Activated T-cell treated with anti-CD3 and anti-CD28 coated beads, Interleukin-2, amount 50 U/mL, for 4 hours (primary cell): ENCODE results near the gene DPYD. TPM values are rescaled to one million over a fixed set of nuclear protein-coding genes. Genes with fewer than 3 reads are reported as not detected.

ENCODE experiments used
- ATAC-seq, 2 donors: fragments of 200-7000 bp; cut with Tn5 transposase; one replicate each; pipeline ENCODE4 v1.10.0; 2021
- DNase-seq: peaks from one replicate; pipeline ENCODE4 v3.0.0-alpha.2; 2020
- H3K27me3 Mint-ChIP-seq: one replicate; pipeline ENCODE4 v1.8.0; 2021; ENCODE audit warnings: low read depth, mixed read lengths
- H3K36me3 Mint-ChIP-seq: one replicate; pipeline ENCODE4 v1.8.0; 2022; ENCODE audit warnings: mixed read lengths; ENCODE audit not compliant: insufficient read depth
- H3K4me1 Mint-ChIP-seq: one replicate; pipeline ENCODE4 v1.8.0; 2021; ENCODE audit warnings: low read depth, mixed read lengths
- H3K4me3 Mint-ChIP-seq: one replicate; pipeline ENCODE4 v1.8.0; 2021; ENCODE audit warnings: mild to moderate bottlenecking, moderate library complexity, mixed read lengths
- H3K9me3 Mint-ChIP-seq: one replicate; pipeline ENCODE4 v1.8.0; 2021; ENCODE audit warnings: mixed read lengths
- total RNA-seq, 3 donors: library from RNA; stranded (reverse); gene quantifications; one replicate each; pipeline ENCODE4 v1.2.1, GENCODE V29; 2021

The DPYD gene
- total RNA-seq, 3 donors from 2014 or later: 2.1 to 3.5 (median 2.8) TPM

- no peaks in the 10 kb centered on the region for H3K27me3 Mint-ChIP-seq
- DNase-seq (no peak), ATAC-seq (no peak)
- H3K4me1 Mint-ChIP-seq: peaks cover 50% of the 10 kb centered on the region
- no peaks in the 10 kb centered on the region for H3K9me3 Mint-ChIP-seq
- peak overlapping the region; percentile 87 for H3K4me3 Mint-ChIP-seq
- peaks cover 2% of the 10 kb centered on the region for H3K36me3 Mint-ChIP-seq
Observed at GRCh38 chr1:97919585-97920261, 1.1 kb downstream of the DPYD start.

DNA sequence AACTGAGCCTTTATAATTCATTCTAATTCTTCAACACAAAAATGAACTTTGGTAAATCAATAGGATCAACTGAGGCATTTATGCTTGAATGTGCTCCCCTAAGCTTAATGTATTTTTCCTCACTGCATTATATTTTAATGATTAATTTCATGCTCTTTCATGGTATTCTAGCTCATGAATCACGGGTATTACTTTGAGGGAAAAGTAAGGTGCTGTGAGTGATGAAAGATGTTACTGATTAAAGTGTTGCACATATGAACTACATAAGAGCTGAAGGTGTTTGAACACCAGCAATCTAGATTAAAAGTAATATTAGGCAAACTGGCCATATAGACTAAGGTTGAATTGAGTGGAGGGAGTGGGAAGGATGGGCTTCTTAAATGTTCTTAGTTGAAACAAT is 1.9 kb downstream of the DPYD start:
- no peak for ATAC-seq
- peak overlapping the region; percentile 87 for H3K4me3 Mint-ChIP-seq
- peaks cover 3% of the 10 kb centered on the region for H3K36me3 Mint-ChIP-seq
- no peaks in the 10 kb centered on the region for H3K9me3 Mint-ChIP-seq
- DNase-seq: no peak
- no peaks in the 10 kb centered on the region for H3K27me3 Mint-ChIP-seq
- H3K4me1 Mint-ChIP-seq: peaks cover 54% of the 10 kb centered on the region

GRCh38 chr1:97913506-97914139 is 7.2 kb downstream of the DPYD start:
- peaks cover 57% of the 10 kb centered on the region for H3K4me1 Mint-ChIP-seq
- peaks cover 5% of the 10 kb centered on the region for H3K36me3 Mint-ChIP-seq
- H3K4me3 Mint-ChIP-seq: no peak overlapping the region
- H3K9me3 Mint-ChIP-seq: no peaks in the 10 kb centered on the region
- ATAC-seq: no peak
- no peaks in the 10 kb centered on the region for H3K27me3 Mint-ChIP-seq
- DNase-seq: no peak

DNA sequence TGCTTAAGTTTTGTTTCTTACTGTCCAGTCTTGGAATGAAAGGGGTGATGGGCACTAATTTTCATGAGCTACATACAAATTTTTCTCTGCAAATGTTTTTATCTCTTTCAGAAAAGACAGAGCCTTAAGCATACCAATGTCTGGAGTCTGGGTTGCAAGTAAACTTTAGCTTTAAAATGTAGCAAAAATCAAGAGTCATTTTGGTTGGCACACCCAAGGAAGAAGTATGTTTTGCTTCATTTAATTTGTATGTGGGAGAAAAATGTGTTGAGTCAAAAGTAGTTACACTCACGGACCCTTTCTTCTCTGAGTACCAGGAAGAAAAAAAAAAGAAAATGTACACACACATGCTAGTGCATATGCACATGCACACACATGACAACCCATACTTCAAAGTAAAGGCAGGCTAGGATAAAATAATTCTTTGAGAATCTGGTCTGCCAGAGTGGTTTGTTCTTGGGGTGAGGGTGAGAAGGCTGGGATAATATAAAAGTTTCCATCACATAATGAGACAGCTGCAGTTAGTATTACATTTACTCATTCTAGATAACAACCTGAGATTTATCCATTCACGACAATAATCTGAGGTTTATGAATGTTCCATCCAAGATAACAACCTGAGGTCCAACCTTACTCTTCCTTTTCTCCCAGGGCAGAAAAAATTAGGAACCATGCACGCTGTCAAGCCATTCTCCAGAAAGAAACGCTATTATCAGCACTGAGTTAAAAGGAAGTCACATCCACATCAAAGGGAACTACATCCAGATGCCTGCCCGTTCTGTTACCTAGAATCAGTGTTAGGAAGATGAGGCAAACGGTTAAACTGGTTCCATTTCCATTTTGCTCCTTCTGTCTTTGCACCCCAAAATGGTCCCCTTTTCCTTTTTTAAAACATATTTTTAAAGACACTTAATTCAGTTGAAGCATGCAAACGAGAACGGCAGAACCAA is 9.3 kb downstream of the DPYD start:
- no peaks in the 10 kb centered on the region for H3K9me3 Mint-ChIP-seq
- no peaks in the 10 kb centered on the region for H3K27me3 Mint-ChIP-seq
- ATAC-seq (peak; percentile 28 to 37), DNase-seq (no peak)
- peaks cover 43% of the 10 kb centered on the region for H3K4me1 Mint-ChIP-seq
- H3K4me3 Mint-ChIP-seq: peak overlapping the region; percentile 5
- H3K36me3 Mint-ChIP-seq: peaks cover 9% of the 10 kb centered on the region

- Mint-ChIP-seq H3K4me1 (peaks cover 37% of the 10 kb centered on the region), H3K4me3 (no peak overlapping the region), H3K36me3 (peaks cover 5% of the 10 kb centered on the region), H3K9me3 (no peaks in the 10 kb centered on the region), H3K27me3 (no peaks in the 10 kb centered on the region)
- DNase-seq: no peak
- no peak for ATAC-seq
Observed at GRCh38 chr1:97909266-97909665, 11.6 kb downstream of the DPYD start.

- H3K9me3 Mint-ChIP-seq: no peaks in the 10 kb centered on the region
- no peak for DNase-seq
- H3K4me3 Mint-ChIP-seq: no peak overlapping the region
- no peaks in the 10 kb centered on the region for H3K27me3 Mint-ChIP-seq
- peaks cover 35% of the 10 kb centered on the region for H3K4me1 Mint-ChIP-seq
- peaks cover 3% of the 10 kb centered on the region for H3K36me3 Mint-ChIP-seq
- ATAC-seq: no peak
Observed at GRCh38 chr1:97907886-97908285, 12.9 kb downstream of the DPYD start.

- Mint-ChIP-seq H3K36me3 (peaks cover 3% of the 10 kb centered on the region), H3K4me1 (peaks cover 35% of the 10 kb centered on the region), H3K4me3 (no peak overlapping the region), H3K9me3 (no peaks in the 10 kb centered on the region), H3K27me3 (no peaks in the 10 kb centered on the region)
- DNase-seq: no peak
- ATAC-seq: no peak
Observed at GRCh38 chr1:97906567-97907241, 14.1 kb downstream of the DPYD start.

DNA sequence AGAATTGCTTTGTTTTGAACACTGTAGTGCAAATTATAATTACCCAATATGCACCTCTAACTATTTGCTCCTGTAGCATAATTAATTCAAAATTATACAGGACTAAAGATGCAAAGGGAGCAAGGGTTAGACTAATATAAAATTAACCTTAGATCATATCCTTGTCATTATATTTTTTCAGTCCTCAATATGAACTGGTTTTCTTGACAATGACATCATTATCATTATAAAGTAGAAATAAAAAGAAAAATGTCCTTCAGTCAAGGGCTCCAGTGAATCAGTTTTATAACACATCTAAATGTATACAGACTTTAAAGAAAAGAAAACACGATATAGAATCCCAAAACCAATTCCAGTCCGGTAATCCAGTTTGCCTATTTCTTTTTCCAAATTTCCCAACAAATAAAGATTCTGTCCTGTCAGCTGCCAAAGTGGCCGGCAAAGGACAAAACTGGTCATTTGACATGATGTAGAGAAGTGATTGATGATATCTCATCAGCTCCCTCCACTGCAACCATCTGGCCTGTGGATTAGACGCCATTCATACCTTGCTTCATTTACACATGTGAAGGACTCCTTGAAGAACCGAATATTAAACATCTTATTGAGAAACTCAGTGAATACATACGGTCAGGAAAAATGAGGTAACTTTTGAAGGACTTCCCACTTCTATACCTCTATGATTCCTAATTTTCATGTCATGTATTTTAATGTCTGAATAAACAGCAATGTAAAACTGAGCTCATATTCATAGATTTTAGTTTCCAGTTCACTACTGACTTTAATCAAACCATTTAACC is 15.5 kb downstream of the DPYD start:
- H3K9me3 Mint-ChIP-seq: no peaks in the 10 kb centered on the region
- no peak for ATAC-seq
- peaks cover 3% of the 10 kb centered on the region for H3K36me3 Mint-ChIP-seq
- no peak overlapping the region for H3K4me3 Mint-ChIP-seq
- no peak for DNase-seq
- H3K4me1 Mint-ChIP-seq: peaks cover 40% of the 10 kb centered on the region
- H3K27me3 Mint-ChIP-seq: no peaks in the 10 kb centered on the region

DNA sequence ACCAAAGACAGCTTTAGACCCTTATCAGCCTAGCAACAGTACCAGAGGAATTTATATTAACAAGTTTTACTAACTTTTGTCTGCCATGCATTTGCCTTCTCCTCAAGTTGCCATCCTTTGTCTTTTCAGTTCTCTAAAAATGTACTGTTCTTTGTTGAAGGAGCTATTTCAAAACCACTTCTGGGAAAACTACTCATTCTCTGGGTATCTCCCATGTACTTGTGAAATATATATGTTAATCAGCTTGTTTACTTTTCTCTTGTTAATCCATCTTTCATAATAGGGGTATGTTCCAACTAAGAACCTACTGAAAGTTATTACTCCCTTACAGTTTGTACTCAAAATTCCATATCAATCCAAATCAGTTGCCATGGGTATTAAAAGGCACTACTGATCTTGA is 16.3 kb downstream of the DPYD start:
- ATAC-seq: no peak
- Mint-ChIP-seq H3K36me3 (peaks cover 4% of the 10 kb centered on the region), H3K4me1 (peaks cover 40% of the 10 kb centered on the region), H3K4me3 (no peak overlapping the region), H3K27me3 (no peaks in the 10 kb centered on the region), H3K9me3 (no peaks in the 10 kb centered on the region)
- no peak for DNase-seq

DNA sequence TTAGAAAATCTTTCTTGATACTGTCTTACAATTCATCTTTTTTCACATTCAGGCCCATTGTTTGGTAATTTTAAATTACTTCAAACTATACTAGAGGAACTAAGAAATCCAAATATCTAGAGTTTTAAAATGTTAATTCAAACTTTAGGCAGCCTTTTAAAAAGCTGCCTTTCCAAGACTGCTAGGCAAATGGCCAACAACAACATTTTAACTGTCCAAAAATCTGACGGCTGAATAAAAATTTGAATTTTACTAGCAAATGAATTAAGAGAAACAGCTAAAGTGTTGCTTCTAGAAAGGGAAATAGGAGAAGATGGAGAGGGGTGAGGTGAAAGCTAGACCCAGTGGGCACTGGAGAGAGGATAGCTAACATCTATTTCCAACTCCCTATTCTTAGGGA is 17.2 kb downstream of the DPYD start:
- H3K4me1 Mint-ChIP-seq: peaks cover 40% of the 10 kb centered on the region
- H3K4me3 Mint-ChIP-seq: no peak overlapping the region
- ATAC-seq (no peak), DNase-seq (no peak)
- H3K9me3 Mint-ChIP-seq: peaks cover 8% of the 10 kb centered on the region
- H3K27me3 Mint-ChIP-seq: no peaks in the 10 kb centered on the region
- peaks cover 12% of the 10 kb centered on the region for H3K36me3 Mint-ChIP-seq

DNA sequence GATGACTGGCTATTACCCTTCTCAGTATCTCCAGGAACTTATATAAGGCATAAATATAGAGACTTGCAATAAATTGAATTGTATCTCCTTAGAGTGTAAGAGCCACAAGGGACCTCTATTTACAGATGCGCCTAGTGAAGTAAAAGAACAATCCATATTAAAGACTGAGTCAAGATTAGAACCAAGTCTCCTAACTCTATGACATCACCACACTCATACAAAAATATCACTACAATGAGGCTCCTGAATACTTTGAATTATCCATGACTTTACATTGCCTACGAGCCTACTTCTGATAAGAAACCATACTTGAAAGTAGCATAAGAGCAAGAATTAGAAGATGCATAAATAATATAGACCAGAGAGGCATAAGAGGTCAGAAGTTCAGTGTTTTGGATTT is 18.8 kb downstream of the DPYD start:
- H3K27me3 Mint-ChIP-seq: no peaks in the 10 kb centered on the region
- no peak overlapping the region for H3K4me3 Mint-ChIP-seq
- peaks cover 17% of the 10 kb centered on the region for H3K36me3 Mint-ChIP-seq
- H3K9me3 Mint-ChIP-seq: peaks cover 17% of the 10 kb centered on the region
- ATAC-seq (no peak), DNase-seq (no peak)
- peaks cover 46% of the 10 kb centered on the region for H3K4me1 Mint-ChIP-seq

- Mint-ChIP-seq H3K4me1 (peaks cover 49% of the 10 kb centered on the region), H3K4me3 (peak overlapping the region; percentile 4), H3K9me3 (peaks cover 18% of the 10 kb centered on the region), H3K36me3 (peaks cover 16% of the 10 kb centered on the region), H3K27me3 (no peaks in the 10 kb centered on the region)
- ATAC-seq: no peak
- DNase-seq: no peak
Observed at GRCh38 chr1:97901017-97901658, 19.7 kb downstream of the DPYD start.

- ATAC-seq: no peak
- Mint-ChIP-seq H3K27me3 (no peaks in the 10 kb centered on the region), H3K36me3 (peaks cover 16% of the 10 kb centered on the region), H3K4me1 (peaks cover 49% of the 10 kb centered on the region), H3K9me3 (peaks cover 18% of the 10 kb centered on the region), H3K4me3 (no peak overlapping the region)
- DNase-seq: no peak
Observed at GRCh38 chr1:97898948-97899347, 21.9 kb downstream of the DPYD start.
